ENCODE measurements around the gene SLC7A6. TPM values are rescaled to one million over a fixed set of nuclear protein-coding genes. Genes with fewer than 3 reads are reported as not detected.

Gene SLC7A6
- total and polyA plus RNA-seq, 10 of the 15 experiments (the other 5 are each of a cell fraction or from before 2014, with no cell fraction given) = 8.2 to 60.4 (median 28.6) TPM

- peak; percentile 79; the same call in 1 of the 2 replicates for TF ChIP-seq IKZF1 (conservative IDR thresholded peaks at IDR 0.05)
- peak; percentile 96 for TF ChIP-seq PKNOX1 (IDR thresholded peaks at IDR 0.05)
- peak; percentile 42 for TF ChIP-seq LARP7 (IDR thresholded peaks at IDR 0.05)
- TF ChIP-seq RUNX3 (IDR thresholded peaks at IDR 0.05; ENCODE audit: low read length) = peak; percentile 54; the same call in 1 of the 2 replicates
- TF ChIP-seq, protein P1, sequence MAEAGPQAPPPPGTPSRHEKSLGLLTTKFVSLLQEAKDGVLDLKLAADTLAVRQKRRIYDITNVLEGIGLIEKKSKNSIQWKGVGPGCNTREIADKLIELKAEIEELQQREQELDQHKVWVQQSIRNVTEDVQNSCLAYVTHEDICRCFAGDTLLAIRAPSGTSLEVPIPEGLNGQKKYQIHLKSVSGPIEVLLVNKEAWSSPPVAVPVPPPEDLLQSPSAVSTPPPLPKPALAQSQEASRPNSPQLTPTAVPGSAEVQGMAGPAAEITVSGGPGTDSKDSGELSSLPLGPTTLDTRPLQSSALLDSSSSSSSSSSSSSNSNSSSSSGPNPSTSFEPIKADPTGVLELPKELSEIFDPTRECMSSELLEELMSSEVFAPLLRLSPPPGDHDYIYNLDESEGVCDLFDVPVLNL (IDR thresholded peaks at IDR 0.05; ENCODE audit: low read depth, low read length) = no peak; the same call in 1 of the 2 replicates
- TF ChIP-seq IKZF2 (IDR thresholded peaks at IDR 0.05) = peak; percentile 53 to 58; a peak in 3 of 4 replicates
- peak; percentile 83 for TF ChIP-seq HDGF (IDR thresholded peaks at IDR 0.05)
- peak; percentile 63; the same call in 1 of the 2 replicates for TF ChIP-seq CHD2 (IDR thresholded peaks at IDR 0.05; ENCODE audit: borderline replicate concordance, low read depth, low read length)
Observed at GRCh38 chr16:68237243-68238028, 26.9 kb upstream of the SLC7A6 start (continued).

- WGBS (ENCODE audit: insufficient coverage, insufficient replicate concordance, low lambda C conversion rate, missing lambda C conversion rate) = 15% methylated on average over 20 of the region's 20 CpGs
- ATAC-seq = no peak
- Histone ChIP-seq H3K4me1 (ENCODE audit: control insufficient read depth, insufficient read depth, low read length) (peaks cover 11% of the 10 kb centered on the region), H3K9me3 (replicated peaks; ENCODE audit: control insufficient read depth, insufficient read depth, low read length) (no peaks in the 10 kb centered on the region), H3K79me2 (ENCODE audit: control insufficient read depth, insufficient read depth, low read length) (no peaks in the 10 kb centered on the region), H3K27me3 (replicated peaks in 1 of 2; ENCODE audit: control insufficient read depth in 2 of 2, insufficient read depth in 2 of 2, low read length in 1 of 2) (no peaks in the 10 kb centered on the region), H4K20me1 (ENCODE audit: control insufficient read depth, insufficient read depth) (no peaks in the 10 kb centered on the region), H3K36me3 (ENCODE audit: control insufficient read depth in 2 of 2, insufficient read depth in 2 of 2, low read length in 1 of 2) (no peaks in the 10 kb centered on the region), H3K27ac (ENCODE audit: control insufficient read depth, insufficient read depth) (no peak overlapping the region), H3K9ac (ENCODE audit: control insufficient read depth, insufficient read depth, low read length) (peak overlapping the region; percentile 49), H3K4me2 (ENCODE audit: control insufficient read depth, insufficient read depth) (peak overlapping the region; percentile 94), H3K4me3 (peak overlapping the region; percentile 62; the same call in 1 of the 2 replicates), H2AFZ (ENCODE audit: control insufficient read depth, low read depth, low read length) (peak overlapping the region; percentile 97)
- SMC1A ChIA-PET (ENCODE audit: uncharacterized antibody, unreplicated experiment) = interaction anchor here (1.0 to 3.2 kb wide), 5 partner anchors 10 to 91 kb away, joined by 3 to 18 read pairs (median 9); no protein-coding TSS in a partner anchor
- CTCF ChIA-PET = interaction anchor here (0.7 to 3.5 kb wide), 6 partner anchors 11 to 91 kb away, joined by 3 to 26 read pairs (median 9); no protein-coding TSS in a partner anchor
- POLR2A ChIA-PET = interaction anchor here (0.5 to 1.0 kb wide), 5 partner anchors 14 to 445 kb away, joined by 3 to 6 read pairs (median 3); no protein-coding TSS in a partner anchor
- no peak for DNase-seq (ENCODE audit: low read depth, low spot score)
- no TSS peak for BruUV-seq (replicated peaks)
- no peak for FAIRE-seq
- in situ Hi-C loops (cut with MboI) (no loop called here), intact Hi-C loops (cut with micrococcal nuclease; ENCODE audit: unreplicated experiment) (no loop called here)
- RAD21 ChIA-PET (ENCODE audit: unreplicated experiment) = interaction anchor here (0.9 to 2.9 kb wide), 4 partner anchors 25 to 119 kb away, joined by 3 to 22 read pairs (median 4); partner anchors contain the start of gene SLC7A6
- TF ChIP-seq LARP7 (IDR thresholded peaks at IDR 0.05) (0 out of 2 replicates have a peak, but pooled peaks have one; percentile 0), BRCA1 (IDR thresholded peaks at IDR 0.05; ENCODE audit: low read depth, low read length) (no peak), TCF7 (IDR thresholded peaks at IDR 0.05; ENCODE audit: borderline replicate concordance) (no peak), ZNF687 (IDR thresholded peaks at IDR 0.05) (no peak; the same call in 1 of the 2 replicates), SIN3A (IDR thresholded peaks at IDR 0.05; ENCODE audit: low read depth, low read length) (no peak), HDGF (IDR thresholded peaks at IDR 0.05) (0 out of 2 replicates have a peak, but pooled peaks have one; percentile 4), HDAC2 (IDR thresholded peaks at IDR 0.05) (no peak), BMI1 (IDR thresholded peaks at IDR 0.05; ENCODE audit: borderline replicate concordance) (no peak), POU2F2 (IDR thresholded peaks at IDR 0.05; ENCODE audit: borderline replicate concordance, low read depth, low read length) (no peak)
- TF ChIP-seq, protein P1 (IDR thresholded peaks at IDR 0.05; ENCODE audit: low read depth, low read length) = no peak
Observed at GRCh38 chr16:68238029-68238345, 26.3 kb upstream of the SLC7A6 start.

Data from GM12878 (cell line).